HEK293 (cell line): ENCODE measurements around the gene HRK.

Source experiments
- CTCF ChIA-PET: fragments of 350-600 bp; formaldehyde crosslinking; extraction: SDS; loops from one replicate; lab custom pipeline; 2021; ENCODE audit warnings: antibody characterized with exemption; lab: Yijun Ruan, JAX
- POLR2A ChIA-PET: fragments of 300-600 bp; formaldehyde crosslinking; extraction: SDS; loops from one replicate; lab custom pipeline; 2020; ENCODE audit warnings: antibody characterized with exemption, inconsistent platforms; lab: Yijun Ruan, JAX
- H3K27ac ChIP-seq: fragments of 200-500 bp; sonication (Bioruptor generic); 2 replicates; pipeline ENCODE4 v1.5.1; 2014; ENCODE audit warnings: low read depth, low read length, control low read depth, inconsistent platforms; ENCODE audit errors: extremely low read depth
- H3K36me3 ChIP-seq, 2 experiments: fragments of 200-500 bp in 1 of 2; sonication (Bioruptor generic) in 1 of 2; 1 replicate in 1 of 2; 2 replicates in 1 of 2; pipeline ENCODE4 v1.5.1; 2014 to 2017; ENCODE audit warnings: inconsistent platforms in 2 of 2, low read length in 2 of 2; ENCODE audit not compliant: control insufficient read depth in 2 of 2, insufficient read depth in 1 of 2
- H3K4me1 ChIP-seq: fragments of 200-500 bp; sonication (Bioruptor generic); 2 replicates; pipeline ENCODE4 v1.5.1; 2014; ENCODE audit warnings: mild to moderate bottlenecking, low read length, inconsistent platforms; ENCODE audit not compliant: control insufficient read depth, insufficient read depth
- H3K4me3 ChIP-seq: 2 replicates; pipeline ENCODE4 v1.5.1; 2011; ENCODE audit warnings: low read depth, mild to moderate bottlenecking, control low read depth, low read length, moderate library complexity
- H3K9me3 ChIP-seq: fragments of 200-500 bp; sonication (Bioruptor generic); 2 replicates; pipeline ENCODE4 v1.5.1; 2014; ENCODE audit warnings: low read depth, low read length, inconsistent platforms; ENCODE audit not compliant: control insufficient read depth, insufficient read depth
- GLI4 ChIP-seq: fragments of 450-650 bp; formaldehyde crosslinking; IDR thresholded peaks from 2 replicates; pipeline ENCODE4 v1.5.1; 2016; ENCODE audit warnings: missing biosample characterization, missing genetic modification characterization
- KLF16 ChIP-seq: fragments of 450-650 bp; formaldehyde crosslinking; IDR thresholded peaks from 2 replicates; pipeline ENCODE4 v1.5.1; 2017; ENCODE audit warnings: missing biosample characterization, missing genetic modification characterization
- MEIS1 ChIP-seq: sonication (generic); formaldehyde crosslinking; IDR thresholded peaks from 2 replicates; pipeline ENCODE4 v1.8.1; 2022; ENCODE audit warnings: missing genetic modification reagents, mild to moderate bottlenecking, borderline replicate concordance
- OSR2 ChIP-seq: fragments of 450-650 bp; formaldehyde crosslinking; IDR thresholded peaks from 2 replicates; pipeline ENCODE4 v1.5.1; 2016; ENCODE audit warnings: missing biosample characterization, missing genetic modification characterization
- PATZ1 ChIP-seq: fragments of 450-650 bp; formaldehyde crosslinking; IDR thresholded peaks from 2 replicates; pipeline ENCODE4 v1.5.1; 2016; ENCODE audit warnings: missing biosample characterization, missing genetic modification characterization
- SCRT2 ChIP-seq: fragments of 450-650 bp; formaldehyde crosslinking; IDR thresholded peaks from 2 replicates; pipeline ENCODE4 v1.5.1; 2016; ENCODE audit warnings: missing biosample characterization, missing genetic modification characterization
- TCF7L2 ChIP-seq: IDR thresholded peaks from 2 replicates; pipeline ENCODE4 v1.6.1; 2011; ENCODE audit warnings: low read depth, mild to moderate bottlenecking, inconsistent platforms, low read length, moderate library complexity, borderline replicate concordance
- TSHZ1 ChIP-seq: fragments of 450-650 bp; formaldehyde crosslinking; IDR thresholded peaks from 2 replicates; pipeline ENCODE4 v1.5.1; 2016; ENCODE audit warnings: missing biosample characterization, missing genetic modification characterization, borderline replicate concordance
- ZBTB48 ChIP-seq: fragments of 450-650 bp; formaldehyde crosslinking; IDR thresholded peaks from 2 replicates; pipeline ENCODE4 v1.5.1; 2016; ENCODE audit warnings: missing biosample characterization, missing genetic modification characterization
- ZNF114 ChIP-seq: fragments of 450-650 bp; formaldehyde crosslinking; IDR thresholded peaks from 2 replicates; pipeline ENCODE4 v1.5.0; 2017; ENCODE audit warnings: missing biosample characterization, missing genetic modification characterization
- ZNF140 ChIP-seq: fragments of 450-650 bp; formaldehyde crosslinking; IDR thresholded peaks from 2 replicates; pipeline ENCODE4 v1.5.1; 2016; ENCODE audit warnings: missing biosample characterization, missing genetic modification characterization
- ZNF148 ChIP-seq: fragments of 450-650 bp; formaldehyde crosslinking; IDR thresholded peaks from 2 replicates; pipeline ENCODE4 v1.5.0; 2017; ENCODE audit warnings: missing biosample characterization, missing genetic modification characterization, borderline replicate concordance
- ZNF184 ChIP-seq: fragments of 450-650 bp; IDR thresholded peaks from 2 replicates; pipeline ENCODE4 v1.5.1; 2018; ENCODE audit warnings: missing biosample characterization, mild to moderate bottlenecking, missing genetic modification characterization
- ZNF211 ChIP-seq: fragments of 450-650 bp; formaldehyde crosslinking; IDR thresholded peaks from 2 replicates; pipeline ENCODE4 v1.5.1; 2016; ENCODE audit warnings: low read depth, missing biosample characterization, missing genetic modification characterization
- ZNF24 ChIP-seq: fragments of 450-650 bp; formaldehyde crosslinking; IDR thresholded peaks from 2 replicates; pipeline ENCODE4 v1.5.1; 2016; ENCODE audit warnings: missing biosample characterization, missing genetic modification characterization
- ZNF292 ChIP-seq: fragments of 450-650 bp; formaldehyde crosslinking; IDR thresholded peaks from 2 replicates; pipeline ENCODE4 v1.5.1; 2016; ENCODE audit warnings: low read depth, missing biosample characterization, missing genetic modification characterization, borderline replicate concordance
- ZNF341 ChIP-seq: fragments of 450-650 bp; formaldehyde crosslinking; IDR thresholded peaks from 2 replicates; pipeline ENCODE4; 2016; ENCODE audit warnings: low read depth, missing biosample characterization, missing genetic modification characterization
- ZNF404 ChIP-seq: fragments of 450-650 bp; formaldehyde crosslinking; IDR thresholded peaks from 2 replicates; pipeline ENCODE4 v1.5.1; 2017; ENCODE audit warnings: missing biosample characterization, missing genetic modification characterization
- ZNF555 ChIP-seq: fragments of 450-650 bp; formaldehyde crosslinking; conservative IDR thresholded peaks from 2 replicates; pipeline ENCODE4 v1.5.1; 2017; ENCODE audit warnings: missing biosample characterization, mild to moderate bottlenecking, missing genetic modification characterization, inconsistent platforms
- ZNF558 ChIP-seq: fragments of 450-650 bp; formaldehyde crosslinking; IDR thresholded peaks from 2 replicates; pipeline ENCODE4 v1.5.1; 2016; ENCODE audit warnings: missing biosample characterization, missing genetic modification characterization
- ZNF621 ChIP-seq: fragments of 450-650 bp; formaldehyde crosslinking; IDR thresholded peaks from 2 replicates; pipeline ENCODE4 v1.5.1; 2017; ENCODE audit warnings: missing biosample characterization, missing genetic modification characterization
- ZNF623 ChIP-seq: fragments of 450-650 bp; formaldehyde crosslinking; IDR thresholded peaks from 2 replicates; pipeline ENCODE4 v1.5.1; 2016; ENCODE audit warnings: missing biosample characterization, missing genetic modification characterization
- ZNF624 ChIP-seq: fragments of 450-650 bp; formaldehyde crosslinking; IDR thresholded peaks from 2 replicates; pipeline ENCODE4 v1.5.1; 2017; ENCODE audit warnings: missing biosample characterization, missing genetic modification characterization
- ZNF670 ChIP-seq: fragments of 450-650 bp; formaldehyde crosslinking; IDR thresholded peaks from 2 replicates; pipeline ENCODE4 v1.5.1; 2016; ENCODE audit warnings: missing biosample characterization, missing genetic modification characterization, low read depth
- ZXDB ChIP-seq: fragments of 450-650 bp; formaldehyde crosslinking; IDR thresholded peaks from 2 replicates; pipeline ENCODE4 v1.5.1; 2016; ENCODE audit warnings: missing biosample characterization, missing genetic modification characterization
- TF ChIP-seq, protein P1 (sequence below): fragments of 450-650 bp; formaldehyde crosslinking; IDR thresholded peaks from 2 replicates; pipeline ENCODE4 v1.5.1; 2016; ENCODE audit warnings: missing biosample characterization, missing genetic modification characterization

The HRK gene

GRCh38 chr12:116910280-116910644, 29.0 kb upstream of the HRK start (continued):
- TF ChIP-seq ZNF148 (tag by site-specific recombination) (no peak), GLI4 (tag by site-specific recombination) (0 out of 2 replicates have a peak, but pooled peaks have one; percentile 29), ZNF621 (tag by site-specific recombination) (no peak), ZNF211 (tag by site-specific recombination) (no peak), ZNF670 (tag by site-specific recombination) (no peak)
- TF ChIP-seq, all 188 proteins: peak for 5

DNA sequence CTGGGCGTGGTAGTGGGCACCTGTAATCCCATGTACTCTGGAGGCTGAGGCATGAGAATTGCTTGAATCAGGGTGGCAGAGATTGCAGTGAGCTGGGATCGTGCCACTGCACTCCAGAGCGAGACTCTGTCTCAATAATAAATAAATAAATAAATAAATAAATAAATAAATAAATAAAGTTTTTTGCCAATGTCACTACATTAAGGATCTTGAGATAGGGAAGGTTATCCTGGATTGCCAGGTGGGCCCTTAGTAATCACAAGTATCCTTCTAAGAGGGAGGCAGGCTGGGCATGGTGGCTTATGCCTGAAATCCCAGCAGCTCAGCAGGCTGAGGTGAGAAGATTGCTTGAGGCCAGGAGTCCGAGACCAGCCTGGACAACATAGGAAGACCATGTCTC, 25.0 kb upstream of the HRK start:
- Histone ChIP-seq H3K36me3 (no peaks in the 10 kb centered on the region), H3K4me3 (no peak overlapping the region), H3K27ac (no peak overlapping the region), H3K4me1 (no peaks in the 10 kb centered on the region), H3K9me3 (no peaks in the 10 kb centered on the region)
- POLR2A ChIA-PET: no interaction called here
- CTCF ChIA-PET: interaction anchor here (0.6 to 1.2 kb wide), 2 partner anchors 17 to 196 kb away, joined by 4 to 5 read pairs; no protein-coding TSS in a partner anchor
- TF ChIP-seq ZNF292 (0 out of 2 replicates have a peak, but pooled peaks have one; percentile 50), ZNF624 (tag by site-specific recombination) (no peak), TCF7L2 (no peak), ZNF140 (tag by site-specific recombination) (peak; percentile 75; the same call in 1 of the 2 replicates), OSR2 (tag by site-specific recombination) (no peak), ZNF623 (tag by site-specific recombination) (peak; percentile 79), ZNF555 (tag by site-specific recombination) (peak; percentile 73), ZNF114 (tag by site-specific recombination) (no peak), ZNF341 (tag by site-specific recombination) (no peak), ZNF24 (no peak), MEIS1 (CRISPR knock-in tag) (no peak), ZNF148 (tag by site-specific recombination) (no peak), ZNF558 (tag by site-specific recombination) (0 out of 2 replicates have a peak, but pooled peaks have one; percentile 50), SCRT2 (tag by site-specific recombination) (no peak), TSHZ1 (no peak), KLF16 (no peak), ZNF404 (peak; percentile 64; the same call in 1 of the 2 replicates), ZXDB (tag by site-specific recombination) (peak; percentile 63), PATZ1 (tag by site-specific recombination) (no peak), ZBTB48 (no peak), ZNF184 (tag by site-specific recombination) (no peak)
- TF ChIP-seq, protein P1, sequence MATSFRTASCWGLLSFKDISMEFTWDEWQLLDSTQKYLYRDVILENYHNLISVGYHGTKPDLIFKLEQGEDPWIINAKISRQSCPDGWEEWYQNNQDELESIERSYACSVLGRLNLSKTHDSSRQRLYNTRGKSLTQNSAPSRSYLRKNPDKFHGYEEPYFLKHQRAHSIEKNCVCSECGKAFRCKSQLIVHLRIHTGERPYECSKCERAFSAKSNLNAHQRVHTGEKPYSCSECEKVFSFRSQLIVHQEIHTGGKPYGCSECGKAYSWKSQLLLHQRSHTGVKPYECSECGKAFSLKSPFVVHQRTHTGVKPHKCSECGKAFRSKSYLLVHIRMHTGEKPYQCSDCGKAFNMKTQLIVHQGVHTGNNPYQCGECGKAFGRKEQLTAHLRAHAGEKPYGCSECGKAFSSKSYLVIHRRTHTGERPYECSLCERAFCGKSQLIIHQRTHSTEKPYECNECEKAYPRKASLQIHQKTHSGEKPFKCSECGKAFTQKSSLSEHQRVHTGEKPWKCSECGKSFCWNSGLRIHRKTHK: no peak
